Common myeloid progenitor, CD34-positive (primary cell): ENCODE measurements around the gene LURAP1L.

Experiments used
- CTCF ChIA-PET: fragments of 350-600 bp; sonication (Branson Sonifier 250); formaldehyde crosslinking; loops from one replicate; lab custom pipeline; 2021; ENCODE audit warnings: antibody characterized with exemption; lab: Charles Lee
- POLR2A ChIA-PET: fragments of 350-600 bp; sonication (Branson Sonifier 250); formaldehyde crosslinking; loops from one replicate; lab custom pipeline; 2021; ENCODE audit warnings: antibody characterized with exemption; lab: Charles Lee
- DNase-seq, 3 donors: peaks; one replicate each; pipeline versions ENCODE4 v3.0.0 to v3.0.0-alpha.2; 2013
- H3K27ac ChIP-seq, 2 experiments: 1 replicate in 1 of 2; 2 replicates in 1 of 2; pipeline ENCODE4 v1.7.0; 2013; ENCODE audit warnings: inconsistent platforms in 2 of 2, low read length in 2 of 2, mild to moderate bottlenecking in 2 of 2, low read depth in 1 of 2, moderate library complexity in 1 of 2; ENCODE audit not compliant: severe bottlenecking in 2 of 2, insufficient read depth in 1 of 2, poor library complexity in 1 of 2
- H3K27me3 ChIP-seq, 5 experiments: replicated peaks in 2 of 5; 1 replicate in 3 of 5; 2 replicates in 2 of 5; pipeline versions ENCODE4 v1.6.1 to v1.7.0; 2013; ENCODE audit warnings: low read length in 4 of 5, mild to moderate bottlenecking in 2 of 5, moderate library complexity in 2 of 5, inconsistent platforms in 1 of 5; ENCODE audit not compliant: insufficient read depth in 5 of 5, control insufficient read depth in 4 of 5
- H3K36me3 ChIP-seq, 4 experiments: 1 replicate in 2 of 4; 2 replicates in 2 of 4; pipeline versions ENCODE4 v1.6.1 to v1.7.0; 2013; ENCODE audit warnings: low read length in 3 of 4, control low read depth in 1 of 4, mild to moderate bottlenecking in 1 of 4; ENCODE audit not compliant: control insufficient read depth in 4 of 4, insufficient read depth in 4 of 4
- H3K4me1 ChIP-seq, 4 experiments: 1 replicate in 3 of 4; 2 replicates in 1 of 4; pipeline versions ENCODE4 v1.6.1 to v1.7.1; 2013; ENCODE audit warnings: low read length in 3 of 4, mild to moderate bottlenecking in 3 of 4, control low read depth in 1 of 4, inconsistent platforms in 1 of 4, moderate library complexity in 1 of 4; ENCODE audit not compliant: control insufficient read depth in 4 of 4, insufficient read depth in 4 of 4; ENCODE audit errors: control extremely low read depth in 1 of 4
- H3K4me3 ChIP-seq, 7 experiments: 1 replicate in 4 of 7; 2 replicates in 3 of 7; pipeline versions ENCODE4 v1.5.1 to v1.7.0; 2013; ENCODE audit warnings: mild to moderate bottlenecking in 7 of 7, low read length in 6 of 7, moderate library complexity in 6 of 7, inconsistent platforms in 2 of 7, low read depth in 2 of 7, control low read depth in 1 of 7; ENCODE audit not compliant: insufficient read depth in 4 of 7, control insufficient read depth in 1 of 7; ENCODE audit errors: extremely low read depth in 1 of 7
- H3K9me3 ChIP-seq, 5 experiments: 1 replicate in 4 of 5; 2 replicates in 1 of 5; pipeline versions ENCODE4 v1.6.1 to v1.7.1; 2013; ENCODE audit warnings: low read length in 4 of 5, mild to moderate bottlenecking in 2 of 5, inconsistent platforms in 1 of 5, low read depth in 1 of 5, moderate library complexity in 1 of 5; ENCODE audit not compliant: control insufficient read depth in 4 of 5, insufficient read depth in 2 of 5; ENCODE audit errors: control extremely low read depth in 1 of 5
- WGBS: methylation state at CpG from one replicate; pipeline ENCODE4 v1.1.5; 2013; ENCODE audit not compliant: insufficient coverage; 5-methylcytosine and 5-hydroxymethylcytosine counted together

LURAP1L gene

GRCh38 chr9:12809720-12810119 is 34.9 kb downstream of the LURAP1L start:
- H3K4me3 ChIP-seq = no peak overlapping the region
- H3K9me3 ChIP-seq = no peaks in the 10 kb centered on the region
- no peaks in the 10 kb centered on the region for H3K36me3 ChIP-seq
- CTCF ChIA-PET = interaction anchor here (0.6 to 1.9 kb wide), 5 partner anchors 10 to 81 kb away, joined by 3 to 6 read pairs (median 3); no protein-coding TSS in a partner anchor
- H3K27ac ChIP-seq = no peak overlapping the region
- 88% methylated on average over 2 of the region's 2 CpGs for WGBS
- H3K4me1 ChIP-seq = no peaks in the 10 kb centered on the region
- H3K27me3 ChIP-seq = no peaks in the 10 kb centered on the region
- POLR2A ChIA-PET = no interaction called here
- no peak for DNase-seq

GRCh38 chr9:12811935-12812334 is 37.1 kb downstream of the LURAP1L start:
- Histone ChIP-seq H3K9me3 (no peaks in the 10 kb centered on the region), H3K4me3 (no peak overlapping the region), H3K27ac (no peak overlapping the region), H3K4me1 (no peaks in the 10 kb centered on the region), H3K36me3 (no peaks in the 10 kb centered on the region), H3K27me3 (no peaks in the 10 kb centered on the region)
- 100% methylated on average over 2 of the region's 3 CpGs for WGBS
- DNase-seq = no peak
- ChIA-PET CTCF (no interaction called here), POLR2A (no interaction called here)

DNA sequence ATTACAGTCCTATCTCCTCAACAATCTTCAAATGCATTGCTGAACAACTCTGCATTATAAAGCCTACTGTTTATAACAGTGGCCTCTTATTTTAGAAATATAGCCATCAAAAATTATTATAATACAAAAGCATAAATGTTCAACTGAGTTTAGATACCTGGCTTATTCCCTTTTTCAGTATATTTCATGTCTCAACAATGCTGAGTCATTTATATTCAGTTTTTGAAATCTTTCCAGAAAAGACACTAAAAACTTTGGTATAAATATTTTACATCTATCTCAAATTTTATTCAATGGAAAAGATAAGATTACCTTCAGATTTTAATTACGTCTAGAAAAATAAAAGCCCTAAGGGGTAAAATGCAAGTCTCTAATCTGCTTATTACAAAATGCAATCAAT is 37.9 kb downstream of the LURAP1L start:
- no peak overlapping the region for H3K4me3 ChIP-seq
- no CpG with 5 or more reads among the region's 1 CpG for WGBS
- ChIA-PET POLR2A (no interaction called here), CTCF (no interaction called here)
- H3K4me1 ChIP-seq = no peaks in the 10 kb centered on the region
- H3K9me3 ChIP-seq = no peaks in the 10 kb centered on the region
- H3K27ac ChIP-seq = no peak overlapping the region
- no peaks in the 10 kb centered on the region for H3K27me3 ChIP-seq
- no peaks in the 10 kb centered on the region for H3K36me3 ChIP-seq
- DNase-seq = no peak

GRCh38 chr9:12813533-12813932 is 38.7 kb downstream of the LURAP1L start:
- ChIA-PET CTCF (no interaction called here), POLR2A (no interaction called here)
- H3K4me1 ChIP-seq = no peaks in the 10 kb centered on the region
- H3K27me3 ChIP-seq = no peaks in the 10 kb centered on the region
- DNase-seq = no peak
- H3K36me3 ChIP-seq = no peaks in the 10 kb centered on the region
- H3K9me3 ChIP-seq = no peaks in the 10 kb centered on the region
- H3K4me3 ChIP-seq = no peak overlapping the region
- WGBS = no CpG with 5 or more reads among the region's 1 CpG
- H3K27ac ChIP-seq = no peak overlapping the region

DNA sequence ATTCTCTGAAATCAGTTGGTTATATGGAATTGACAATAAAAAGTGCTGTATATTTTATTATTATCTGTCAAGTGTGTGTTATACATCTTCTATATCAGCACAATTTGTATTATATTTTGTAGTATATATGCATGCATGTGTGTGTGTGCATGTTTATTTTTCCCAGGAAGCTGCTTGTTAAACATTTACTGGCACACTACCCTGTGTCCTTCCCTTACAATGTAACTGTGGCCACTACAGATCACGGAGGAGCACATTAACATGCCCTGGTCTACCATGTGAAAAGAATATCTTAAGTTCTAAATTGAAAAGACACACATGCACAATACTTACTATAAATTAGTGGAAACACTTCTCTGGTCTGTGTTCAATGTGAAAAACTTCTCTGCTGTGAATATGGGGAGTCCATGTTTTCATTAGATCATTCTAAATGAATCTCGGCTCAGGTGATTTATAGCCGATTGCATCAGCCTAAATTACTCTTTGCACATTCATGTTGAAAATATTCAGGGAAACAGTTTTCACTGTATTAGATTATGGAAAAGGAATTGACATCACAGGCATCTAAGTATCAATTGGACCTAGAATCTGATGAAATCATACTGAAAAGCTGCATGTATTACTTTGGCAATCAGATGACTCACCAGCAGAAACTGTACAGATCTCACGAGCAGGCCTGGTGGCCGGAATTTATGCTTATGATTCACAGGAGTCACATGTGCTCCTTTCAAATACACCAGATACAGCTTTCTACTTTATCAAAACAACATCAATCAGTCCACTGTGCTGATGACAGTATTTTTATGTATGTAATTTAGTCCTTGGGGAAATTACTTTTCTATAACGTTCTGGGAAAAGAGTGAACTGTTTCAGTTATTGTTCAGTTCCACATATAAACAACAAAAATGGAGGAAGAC is 39.4 kb downstream of the LURAP1L start:
- peak; percentile 20 to 62 (median 39) for DNase-seq
- no peak overlapping the region for H3K4me3 ChIP-seq
- POLR2A ChIA-PET = no interaction called here

DNA sequence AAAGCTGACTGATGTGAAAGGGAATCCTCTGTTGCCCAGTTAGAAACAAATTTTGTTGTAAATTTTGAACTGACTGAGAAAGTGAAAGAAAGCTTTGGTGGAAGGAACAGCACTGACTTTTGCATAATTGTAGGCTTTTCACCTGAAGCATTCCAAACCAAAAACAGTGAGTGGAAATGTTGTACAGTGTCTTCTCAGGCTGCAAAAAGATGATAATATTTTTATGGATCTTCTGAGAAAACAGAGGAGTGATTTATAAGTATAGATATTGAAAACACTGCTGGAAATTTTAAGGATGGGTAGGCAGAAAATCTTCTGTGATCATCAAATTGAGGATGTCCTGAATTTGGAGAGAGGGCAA is 40.0 kb downstream of the LURAP1L start:
- POLR2A ChIA-PET = no interaction called here
- no peak overlapping the region for H3K27ac ChIP-seq

More for the DNA sequence above, 39.4 kb downstream of the LURAP1L start:
- no peaks in the 10 kb centered on the region for H3K4me1 ChIP-seq
- CTCF ChIA-PET = no interaction called here
- no peaks in the 10 kb centered on the region for H3K27me3 ChIP-seq
- no peaks in the 10 kb centered on the region for H3K36me3 ChIP-seq
- no peaks in the 10 kb centered on the region for H3K9me3 ChIP-seq
- H3K27ac ChIP-seq = no peak overlapping the region
- no CpG with 5 or more reads among the region's 6 CpGs for WGBS

DNA sequence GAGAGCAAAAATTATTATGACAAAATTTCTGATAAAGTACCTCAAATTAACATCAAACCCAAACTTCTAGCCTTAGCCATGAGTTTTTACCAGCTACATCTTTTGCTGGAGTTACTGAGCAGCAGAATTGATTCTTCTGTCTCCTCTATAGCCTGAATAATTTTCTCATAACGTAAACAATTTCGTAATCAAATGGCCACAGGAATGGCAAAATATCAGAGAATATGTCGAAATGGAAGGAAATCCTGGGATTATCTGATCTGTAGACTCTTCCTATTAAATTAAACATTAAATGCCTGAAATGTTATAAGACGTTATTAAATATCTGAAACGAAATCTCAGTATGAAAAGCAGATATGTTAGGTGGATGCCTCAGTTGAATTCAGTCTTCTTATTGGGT is 41.1 kb downstream of the LURAP1L start:
- Histone ChIP-seq H3K4me1 (no peaks in the 10 kb centered on the region), H3K9me3 (no peaks in the 10 kb centered on the region), H3K4me3 (no peak overlapping the region), H3K27ac (no peak overlapping the region), H3K27me3 (no peaks in the 10 kb centered on the region), H3K36me3 (no peaks in the 10 kb centered on the region)
- no peak for DNase-seq
- 100% methylated on average over 2 of the region's 5 CpGs for WGBS
- POLR2A ChIA-PET = no interaction called here
- CTCF ChIA-PET = no interaction called here

More for the DNA sequence above, 40.0 kb downstream of the LURAP1L start:
- no peak for DNase-seq
- Histone ChIP-seq H3K4me3 (no peak overlapping the region), H3K27me3 (no peaks in the 10 kb centered on the region), H3K9me3 (no peaks in the 10 kb centered on the region), H3K4me1 (no peaks in the 10 kb centered on the region), H3K36me3 (no peaks in the 10 kb centered on the region)
- CTCF ChIA-PET = no interaction called here
